GM18498 (cell line): ENCODE measurements around the gene CHRM4.

Source experiments
- ATAC-seq: cut with Tn5 transposase; IDR thresholded peaks from one replicate; pipeline ENCODE4 v1.9.1; 2021; ENCODE audit warnings: mild to moderate bottlenecking, moderate library complexity; ENCODE audit not compliant: unreplicated experiment

The CHRM4 gene

DNA sequence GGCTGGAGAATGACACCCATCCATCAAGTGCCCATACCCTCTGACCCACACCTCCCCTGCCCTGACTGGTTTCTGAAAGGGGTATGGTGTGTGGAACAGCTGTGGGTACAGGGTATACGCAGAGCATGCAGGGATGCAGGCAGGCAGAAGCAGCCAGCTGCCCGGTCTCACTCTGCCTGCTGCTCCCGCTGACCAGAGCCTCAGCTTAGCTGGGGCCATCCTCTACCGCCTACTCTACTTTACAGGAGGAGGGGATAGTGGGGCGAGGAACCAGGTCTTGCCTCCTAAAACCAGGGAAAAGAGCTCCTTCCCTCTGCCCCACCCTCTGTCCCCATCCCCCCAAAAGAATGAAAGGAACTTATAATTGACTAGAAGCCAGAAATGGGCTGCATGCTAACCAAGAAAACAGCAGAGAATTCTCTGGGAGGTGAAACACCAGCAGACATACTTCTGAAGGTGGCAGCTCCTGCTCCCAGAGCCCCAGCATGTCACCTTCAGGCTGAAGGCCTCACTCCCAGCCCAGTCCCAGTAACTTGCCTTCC, 13.0 kb upstream of the CHRM4 start:
- ATAC-seq: no peak

DNA sequence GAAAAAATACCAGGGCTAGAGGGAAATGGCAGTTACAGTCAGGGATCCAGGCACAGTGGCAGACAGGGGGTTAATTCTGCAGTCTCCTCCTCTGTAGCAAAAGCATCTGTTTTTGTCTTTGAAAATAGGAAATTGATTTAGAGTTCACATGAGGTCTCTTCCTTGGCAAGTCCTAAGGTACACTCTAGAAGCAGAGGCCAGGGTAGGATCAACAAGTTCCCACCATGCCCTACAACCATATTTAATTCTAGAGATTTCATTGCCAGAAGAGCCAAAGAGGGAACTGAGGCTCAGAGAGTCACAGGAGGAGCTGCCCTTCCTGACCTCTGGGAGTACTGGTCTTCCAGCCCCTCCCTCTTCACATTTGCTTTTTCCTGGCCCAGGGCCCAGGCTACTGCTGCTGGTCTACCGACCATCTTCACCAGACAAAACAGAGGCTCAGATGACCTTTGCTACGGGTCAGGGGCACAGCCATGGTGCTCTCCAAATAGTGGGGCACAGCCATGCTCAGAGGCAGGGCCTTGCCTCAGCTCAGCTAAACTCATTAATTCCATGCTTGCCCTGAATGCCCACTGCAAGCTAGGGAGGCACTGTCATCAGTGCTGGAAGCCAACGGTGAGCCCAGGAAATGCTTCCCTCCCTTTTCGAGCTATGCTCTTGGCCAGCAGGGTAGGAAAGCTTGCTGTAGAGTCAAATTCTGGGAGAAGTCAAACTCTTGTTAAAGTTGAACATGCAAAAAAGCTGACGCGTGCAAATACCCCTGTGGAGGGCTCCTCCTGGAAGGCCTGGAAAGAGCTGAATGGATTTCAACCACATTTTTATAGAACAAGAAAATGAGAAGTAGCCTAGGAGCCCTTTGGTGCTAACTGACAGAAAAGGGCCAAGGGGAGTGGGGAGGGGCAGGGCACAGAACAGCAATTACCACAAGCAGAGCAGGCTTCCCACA, 11.7 kb upstream of the CHRM4 start:
- ATAC-seq: no peak

DNA sequence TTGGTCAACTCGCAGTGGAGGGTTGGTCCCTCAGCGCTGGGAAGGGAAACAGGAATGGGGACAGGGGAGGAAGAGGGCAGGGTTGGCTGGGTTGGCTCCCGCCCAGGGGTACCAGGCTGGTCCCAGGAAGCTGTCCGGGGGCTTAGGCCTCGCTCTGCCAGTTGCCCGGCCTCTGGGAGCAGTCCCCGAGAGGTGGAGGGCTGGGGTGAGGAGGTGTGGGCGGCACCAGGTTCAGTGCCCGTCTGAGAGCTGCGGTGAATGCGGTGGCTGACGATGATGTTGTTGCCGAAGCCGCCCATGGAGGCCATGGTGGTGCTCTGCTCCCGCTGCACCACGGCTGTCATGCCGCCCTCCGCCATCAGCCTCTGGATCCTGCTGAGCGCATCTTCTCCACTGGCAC, 6.0 kb upstream of the CHRM4 start:
- no peak for ATAC-seq

DNA sequence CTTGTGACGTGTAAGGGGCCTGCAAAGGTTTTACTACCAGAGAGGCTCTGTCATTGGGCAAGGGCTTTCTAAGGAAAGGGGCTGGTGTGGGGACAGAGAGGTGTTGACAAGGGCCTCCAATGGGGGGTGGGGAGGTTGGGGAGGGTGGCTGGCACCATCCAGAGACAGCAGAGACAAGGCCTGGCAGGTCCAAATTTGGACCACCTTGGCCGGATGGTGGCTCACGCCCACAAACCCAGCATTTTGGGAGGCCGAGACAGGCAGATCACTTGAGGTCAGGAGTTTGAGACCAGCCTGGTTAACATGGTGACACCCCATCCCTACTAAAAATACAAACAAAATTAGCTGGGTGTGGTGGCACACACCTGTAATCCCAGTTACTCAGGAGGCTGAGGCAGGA, 2.2 kb upstream of the CHRM4 start:
- ATAC-seq: no peak

DNA sequence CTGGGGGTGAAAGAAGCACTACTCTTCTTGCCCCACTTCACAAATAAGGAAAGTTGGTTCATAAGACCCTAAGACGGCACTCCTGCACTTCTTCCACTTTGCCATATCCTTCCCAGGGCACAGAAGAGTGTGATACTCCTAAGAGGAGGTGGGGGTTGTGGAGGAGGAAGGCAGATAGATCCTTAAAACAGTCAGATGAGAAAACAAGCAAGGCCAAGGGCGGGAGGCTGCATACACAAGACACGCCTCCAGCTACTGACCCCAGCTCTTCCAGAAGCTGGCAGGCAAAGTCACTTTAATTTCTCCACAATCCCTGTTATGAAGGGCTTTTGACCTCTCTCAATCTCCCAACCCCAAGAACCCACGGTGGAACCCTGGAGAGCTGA, 1.6 kb upstream of the CHRM4 start:
- no peak for ATAC-seq

DNA sequence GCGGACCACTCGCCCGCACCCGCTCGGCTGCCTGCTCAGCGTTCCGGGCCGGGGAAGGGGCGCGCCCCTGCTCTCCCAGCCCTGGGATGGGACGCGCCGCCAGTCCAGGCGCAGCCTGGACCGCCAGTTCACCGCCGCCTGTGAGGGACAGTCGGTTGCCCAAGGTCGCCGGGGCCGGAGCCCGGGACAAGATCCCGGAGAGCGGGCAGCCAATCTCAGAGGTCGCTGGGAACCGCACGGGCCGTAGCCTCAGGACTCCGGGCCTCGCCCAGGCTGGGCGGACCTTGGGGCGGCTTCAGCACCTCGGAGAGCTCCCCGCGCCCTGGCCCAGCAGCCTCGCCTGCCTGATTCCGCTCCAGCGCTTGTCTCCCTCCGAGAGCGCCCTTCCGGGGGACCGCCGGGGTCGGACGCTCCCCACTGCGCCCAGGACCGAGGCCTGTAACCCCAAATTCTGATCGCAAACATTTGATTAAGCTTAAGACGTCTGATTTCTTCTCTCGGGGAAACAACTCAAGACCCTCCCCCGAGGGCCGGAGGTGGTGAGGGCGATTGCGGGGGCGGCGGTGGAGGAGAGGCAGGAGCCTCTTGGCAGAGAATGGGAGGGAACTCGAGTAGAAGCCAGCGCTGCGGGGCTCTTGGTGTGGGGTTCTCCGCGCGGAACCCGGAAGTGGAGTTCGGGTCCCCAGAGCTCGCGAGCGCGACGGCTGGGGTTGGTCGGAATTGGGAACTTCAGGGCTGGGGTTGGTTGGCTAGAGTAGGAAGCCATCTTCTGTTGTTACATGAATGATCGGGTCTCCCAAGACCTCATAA, 1.1 kb upstream of the CHRM4 start:
- peak; percentile 70 for ATAC-seq

DNA sequence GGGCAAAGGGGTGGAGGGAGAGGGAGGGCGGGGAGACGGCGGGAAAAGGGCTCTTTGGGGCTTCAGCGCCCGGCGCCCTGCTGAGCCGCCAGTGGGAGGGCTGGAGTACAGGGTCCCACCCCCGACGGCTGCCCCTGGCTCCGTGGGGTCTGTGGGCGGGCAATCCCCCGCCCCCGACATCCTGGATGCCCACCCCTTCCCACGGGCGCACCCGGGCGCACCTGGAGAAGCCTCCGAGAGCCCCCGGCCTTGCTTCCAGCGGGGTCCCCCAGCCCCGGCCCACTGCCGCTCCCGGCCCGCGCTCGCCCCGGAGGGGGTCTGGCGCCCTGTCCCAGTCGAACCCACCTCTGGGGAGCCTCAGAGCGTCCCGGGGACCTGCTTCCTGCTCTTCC, 394 bp downstream of the CHRM4 start:
- no peak for ATAC-seq

DNA sequence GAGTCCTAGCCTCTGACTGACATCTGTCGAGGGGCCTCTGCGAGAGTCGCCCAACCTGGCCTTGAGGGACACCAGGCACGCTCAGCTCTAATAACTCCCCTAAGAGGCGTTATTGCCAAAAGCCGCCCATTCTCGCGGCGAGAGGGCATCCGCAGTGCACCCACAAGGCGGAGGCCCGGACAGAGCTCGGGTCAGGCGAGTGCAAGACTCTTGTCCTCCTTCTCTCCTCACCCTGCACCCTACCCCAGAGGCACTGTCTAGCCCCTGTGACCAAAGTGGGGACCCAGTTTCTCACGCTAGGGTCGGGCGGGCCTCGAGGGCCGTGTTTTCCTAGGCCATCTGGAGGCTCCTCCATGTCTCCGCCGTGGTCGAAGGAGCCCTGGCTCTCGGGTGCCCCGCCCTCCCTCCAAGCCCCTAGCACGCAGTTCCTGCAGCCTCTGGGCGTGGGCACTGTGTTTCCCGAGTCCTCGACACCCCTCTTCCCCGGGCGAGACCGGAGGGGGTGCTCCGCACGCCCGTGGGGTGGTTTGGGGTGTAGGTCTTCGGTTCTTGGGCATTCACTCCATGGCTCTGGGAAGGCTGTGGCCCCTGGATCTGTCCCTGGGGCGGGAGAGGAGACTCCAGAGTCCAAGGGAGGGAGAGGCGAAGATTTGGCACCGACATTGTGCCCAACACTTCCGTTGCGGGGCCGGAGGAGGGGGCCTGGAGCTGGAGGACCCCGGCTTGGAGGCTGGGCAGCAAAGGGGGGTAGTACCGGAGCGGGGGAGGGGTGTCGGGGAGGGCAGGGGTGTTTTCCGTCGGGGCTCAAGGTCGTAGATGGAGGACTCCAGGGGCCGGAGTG, 1.0 kb downstream of the CHRM4 start:
- no peak for ATAC-seq

DNA sequence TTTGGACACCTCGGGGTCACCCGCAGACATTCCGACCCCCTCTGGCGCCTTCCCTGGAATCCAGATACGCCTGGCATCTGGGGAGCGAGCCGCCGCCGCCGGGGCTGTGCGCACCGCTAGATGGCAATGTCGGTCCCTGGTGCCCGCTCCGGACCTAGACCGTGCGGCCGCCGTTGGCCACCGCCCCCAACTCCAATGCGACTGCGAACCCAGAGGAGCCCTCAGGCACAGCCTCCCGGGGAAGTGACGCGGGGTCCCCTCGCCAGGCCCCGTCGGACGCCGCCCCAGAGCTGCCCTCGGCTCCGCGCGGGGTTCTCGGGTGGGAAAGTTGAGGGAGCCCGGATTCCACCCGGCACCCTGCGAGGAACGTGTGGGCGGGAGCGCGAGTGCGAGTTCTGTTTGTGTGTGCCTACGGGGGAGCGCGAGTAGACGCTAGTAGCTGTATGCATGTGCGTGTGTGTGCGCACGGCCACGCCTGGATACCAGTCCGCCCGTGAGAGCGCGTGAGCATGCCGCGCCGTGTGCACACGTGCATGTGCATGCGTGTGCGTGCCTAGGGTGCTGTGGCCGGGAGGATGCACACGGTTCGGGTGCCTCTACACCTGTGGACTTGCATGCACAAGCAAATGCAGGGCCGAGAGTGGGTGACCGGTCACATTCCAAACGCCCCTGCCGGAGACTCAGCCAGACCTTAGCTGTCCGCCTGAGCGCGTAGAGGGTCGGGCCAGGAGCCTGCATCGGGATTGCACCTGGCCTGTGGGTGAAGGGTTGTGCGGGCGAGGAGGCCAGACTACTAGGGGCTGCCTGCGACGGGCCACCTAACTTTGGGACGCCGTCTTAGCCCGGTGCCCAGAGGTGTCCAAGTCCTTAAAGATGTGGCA, 1.9 kb downstream of the CHRM4 start:
- ATAC-seq: peak; percentile 53

DNA sequence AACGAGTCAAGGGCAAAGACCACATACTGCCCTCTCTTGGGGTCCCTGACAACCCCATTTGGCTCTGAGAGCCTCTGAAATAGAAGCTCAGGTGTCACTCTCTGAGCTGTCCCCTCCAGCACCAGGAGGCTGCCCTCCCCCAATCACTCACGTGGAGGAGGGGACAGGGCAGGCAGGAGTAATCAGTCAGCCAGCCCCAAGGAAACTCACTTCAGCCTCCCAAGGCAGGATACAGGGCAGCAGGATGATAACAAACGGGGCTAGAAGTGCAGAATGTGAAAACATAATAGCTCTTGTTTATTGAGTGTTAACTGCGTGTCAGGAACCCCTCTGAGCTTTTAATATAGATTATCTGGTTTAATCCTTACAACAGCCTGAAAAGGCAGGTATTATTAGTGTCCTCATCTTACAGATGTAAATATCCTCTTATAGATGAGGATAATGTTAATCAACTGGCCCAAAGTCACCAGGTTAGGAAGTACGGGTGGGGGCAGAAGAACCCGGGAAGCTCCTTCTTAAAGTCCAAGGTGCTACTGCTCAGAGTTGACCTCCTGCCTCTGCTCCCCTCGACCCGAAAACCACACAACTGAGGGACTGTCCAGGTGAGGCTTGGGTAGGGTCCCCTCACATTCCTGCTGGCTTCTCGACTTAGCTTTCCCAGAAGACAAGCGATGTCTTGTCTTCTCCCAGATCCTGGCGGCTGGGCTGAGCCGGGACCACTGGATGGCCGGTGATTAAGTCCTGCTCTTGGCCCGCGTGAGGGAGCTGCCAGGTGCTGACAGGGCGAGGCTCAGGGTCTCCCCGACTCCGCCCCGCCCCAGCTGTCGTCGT, 2.7 kb downstream of the CHRM4 start:
- no peak for ATAC-seq

DNA sequence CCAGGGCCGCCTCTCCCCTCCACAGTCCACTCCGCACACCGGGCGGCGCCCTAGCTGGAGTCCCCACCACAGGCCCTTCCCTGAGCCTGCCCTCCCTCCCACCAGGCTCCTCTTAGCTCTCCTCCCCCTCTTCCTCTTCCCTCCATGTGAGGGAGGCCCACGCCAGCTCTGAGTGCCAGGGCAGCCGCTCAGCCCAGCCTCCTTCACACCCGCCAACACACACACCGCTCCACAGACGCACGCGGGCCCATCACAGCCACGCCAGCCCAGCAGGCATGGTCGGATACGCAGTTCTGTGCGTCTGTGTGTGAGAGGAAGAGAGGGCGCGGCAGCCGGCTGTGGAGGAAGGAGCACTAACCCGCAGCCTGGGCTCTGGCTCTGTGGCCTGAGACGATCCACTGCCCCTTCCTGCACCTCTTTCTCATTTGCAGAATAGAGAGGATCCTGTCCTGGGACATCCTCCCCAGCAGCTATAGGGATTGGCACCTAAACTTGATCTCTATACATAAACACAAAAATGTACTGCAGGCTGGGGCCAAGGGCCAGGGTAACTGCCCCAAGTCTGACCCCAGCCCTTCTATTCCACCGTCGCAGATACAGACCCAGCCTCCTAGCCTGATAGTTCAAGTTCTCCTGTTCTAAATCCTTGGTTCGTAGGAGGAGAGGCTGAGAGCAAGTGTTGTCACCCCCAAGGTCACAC, 3.5 kb downstream of the CHRM4 start:
- no peak for ATAC-seq

DNA sequence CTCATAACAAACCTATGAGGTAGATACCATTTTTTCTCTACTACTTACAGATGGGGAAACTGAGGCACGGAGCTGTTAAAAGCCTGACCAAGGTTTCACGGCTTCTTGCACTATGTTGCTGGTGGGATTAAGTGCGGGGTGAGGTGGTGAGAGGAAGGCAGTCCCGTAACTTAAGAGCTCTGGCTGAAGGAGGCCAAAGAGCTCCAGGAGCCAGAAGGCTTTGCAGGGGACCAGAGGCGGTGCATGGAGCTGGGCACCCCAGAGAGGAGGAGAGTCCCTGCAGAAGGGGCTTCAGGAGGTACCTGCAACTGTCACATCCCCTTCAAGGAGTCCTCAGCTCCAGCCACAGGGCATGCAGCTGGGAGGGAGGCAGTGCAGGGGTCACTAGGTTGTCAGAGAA, 4.1 kb downstream of the CHRM4 start:
- no peak for ATAC-seq

DNA sequence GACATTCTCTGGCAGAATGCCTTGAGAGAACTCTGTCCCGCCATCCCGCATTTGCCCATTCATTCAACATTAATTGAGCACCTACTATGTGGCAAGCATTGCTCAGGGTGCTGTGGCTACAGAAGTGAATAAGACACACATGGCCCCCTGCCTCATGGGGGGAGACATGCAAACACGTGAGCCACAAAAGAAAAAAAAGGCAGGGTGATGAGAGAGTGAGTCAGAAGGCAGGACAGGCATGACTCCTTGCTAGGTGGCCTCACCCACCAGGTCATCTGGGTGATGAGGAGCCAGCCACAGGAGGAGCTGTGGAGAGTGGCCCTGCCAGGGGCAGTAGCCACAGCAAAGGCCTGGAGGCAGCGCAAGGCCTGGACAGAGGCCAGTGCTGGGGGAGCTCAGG, 4.9 kb downstream of the CHRM4 start:
- ATAC-seq: no peak

DNA sequence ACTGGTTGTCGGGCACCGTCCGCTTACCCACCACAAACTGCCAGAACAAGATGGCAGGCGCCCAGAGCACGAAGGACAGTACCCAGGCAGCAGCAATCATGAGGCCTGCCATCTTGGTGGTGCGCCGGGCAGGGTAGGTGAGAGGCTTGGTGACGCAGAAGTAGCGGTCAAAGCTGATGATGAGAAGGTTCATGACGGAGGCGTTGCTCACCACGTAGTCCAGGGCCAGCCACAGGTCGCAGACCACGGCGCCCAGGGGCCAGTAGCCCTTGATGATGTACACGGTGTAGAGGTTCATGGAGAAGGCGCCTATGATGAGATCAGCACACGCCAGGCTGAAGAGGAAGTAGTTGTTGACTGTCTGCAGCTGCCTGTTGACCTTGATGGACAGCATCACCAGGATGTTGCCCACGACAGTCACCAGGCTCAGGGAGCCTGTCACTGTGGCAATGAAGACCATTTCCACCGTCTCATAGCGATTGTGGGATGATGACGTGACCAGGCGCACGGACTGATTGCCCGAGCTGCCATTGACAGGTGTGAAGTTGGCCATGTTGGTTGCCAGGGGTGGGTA, 5.5 kb downstream of the CHRM4 start:
- no peak for ATAC-seq

DNA sequence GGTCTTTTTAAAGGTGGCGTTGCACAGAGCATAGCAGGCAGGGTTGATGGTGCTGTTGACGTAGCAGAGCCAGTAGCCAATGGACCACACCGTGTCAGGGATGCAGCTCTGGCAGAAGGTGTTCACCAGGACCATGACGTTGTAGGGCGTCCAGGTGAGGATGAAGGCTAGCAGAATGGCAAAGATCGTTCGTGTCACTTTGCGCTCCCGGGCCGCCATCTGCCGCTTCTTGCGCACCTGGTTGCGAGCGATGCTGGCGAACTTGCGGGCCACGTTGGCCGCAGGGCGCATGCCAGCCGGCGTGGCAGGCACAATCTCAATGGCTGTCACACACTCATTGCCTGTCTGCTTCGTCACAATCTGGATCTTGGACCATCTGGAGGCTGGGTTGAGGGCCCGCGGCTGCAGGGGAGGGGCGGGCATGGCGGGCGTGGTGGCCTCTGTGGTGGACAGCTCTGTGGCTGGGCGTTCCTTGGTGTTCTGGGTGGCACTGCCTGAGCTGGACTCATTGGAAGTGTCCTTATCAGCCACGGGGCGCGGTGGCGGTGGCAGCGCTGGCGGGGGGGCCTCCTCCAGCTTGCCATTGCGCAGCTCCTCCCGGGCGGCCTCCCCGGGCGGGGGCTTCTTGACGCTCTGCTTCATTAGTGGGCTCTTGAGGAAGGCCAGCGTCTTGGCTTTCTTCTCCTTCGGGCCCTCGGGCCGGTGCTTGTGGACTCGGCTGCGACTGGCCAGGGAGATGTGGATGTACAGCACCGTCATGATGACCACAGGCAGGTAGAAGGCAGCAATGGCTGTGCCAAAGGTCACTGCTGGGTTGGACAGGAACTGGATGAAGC, 6.2 kb downstream of the CHRM4 start:
- ATAC-seq: no peak

DNA sequence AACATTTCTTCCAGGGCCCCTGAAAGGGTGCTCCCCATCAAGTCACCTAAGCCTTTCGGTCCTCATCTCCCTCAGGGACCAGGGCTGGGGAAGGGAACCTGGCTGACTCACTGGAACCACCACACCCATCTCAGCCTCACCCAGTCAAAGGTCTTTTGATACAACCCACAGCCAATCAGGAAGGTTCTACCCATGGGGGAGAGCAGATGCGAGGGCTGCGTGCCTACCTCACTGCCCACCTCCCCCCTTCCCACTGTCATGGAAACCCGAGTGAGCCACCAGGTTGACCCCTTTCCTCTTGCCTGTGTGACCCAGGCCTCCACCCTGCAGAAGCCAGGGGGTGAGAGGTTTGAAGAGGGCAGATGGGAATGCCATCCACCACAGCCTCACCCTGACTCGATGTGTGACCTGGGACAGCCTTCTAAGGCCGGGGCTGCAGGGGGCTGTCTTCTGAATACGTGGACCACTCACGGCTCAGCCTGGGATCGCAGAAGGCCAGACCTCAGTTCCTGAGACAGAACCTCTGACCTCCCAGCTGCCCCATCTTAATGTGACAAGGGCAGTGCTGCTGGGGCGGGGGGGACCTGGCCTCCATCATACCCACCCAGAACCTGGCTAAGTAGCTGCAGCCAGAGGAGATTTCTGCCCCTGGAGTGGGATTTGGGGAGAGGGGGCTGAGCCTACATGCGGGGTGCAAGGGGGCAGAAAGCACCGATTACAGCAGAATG, 7.4 kb downstream of the CHRM4 start:
- no peak for ATAC-seq

DNA sequence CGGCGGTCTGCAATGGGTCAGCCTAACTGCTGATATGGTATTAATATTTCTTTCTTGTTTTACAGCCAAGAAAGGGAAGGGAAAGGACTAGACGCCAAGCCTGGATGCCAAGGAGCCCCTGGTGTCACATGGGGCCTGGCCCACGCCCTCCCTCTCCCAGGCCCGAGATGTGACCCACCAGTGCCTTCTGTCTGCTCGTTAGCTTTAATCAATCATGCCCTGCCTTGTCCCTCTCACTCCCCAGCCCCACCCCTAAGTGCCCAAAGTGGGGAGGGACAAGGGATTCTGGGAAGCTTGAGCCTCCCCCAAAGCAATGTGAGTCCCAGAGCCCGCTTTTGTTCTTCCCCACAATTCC, 8.2 kb downstream of the CHRM4 start:
- ATAC-seq: no peak
